HepG2 (cell line): ENCODE measurements around the gene TWNK. TPM values are rescaled to one million over a fixed set of nuclear protein-coding genes. Genes with fewer than 3 reads are reported as not detected.

Experiments used
- HNRNPLL ChIP-seq: fragments of 200-400 bp; formaldehyde crosslinking; IDR thresholded peaks from 2 replicates; pipeline ENCODE4 v1.6.1; 2017; ENCODE audit warnings: mild to moderate bottlenecking, low read depth, low read length; ENCODE audit not compliant: poor library complexity, severe bottlenecking
- PAF1 ChIP-seq: IDR thresholded peaks from 2 replicates; pipeline ENCODE4 v1.6.1; 2016; ENCODE audit warnings: missing genetic modification reagents, missing compliant biosample characterization
- TRIM24 ChIP-seq: sonication (generic); formaldehyde crosslinking; IDR thresholded peaks from 2 replicates; pipeline ENCODE4 v1.8.0; 2022; ENCODE audit warnings: mild to moderate bottlenecking, missing genetic modification reagents
- ZBTB46 ChIP-seq: sonication (generic); formaldehyde crosslinking; IDR thresholded peaks from 2 replicates; pipeline ENCODE4 v1.4.0; 2020; ENCODE audit warnings: mild to moderate bottlenecking, missing genetic modification reagents, borderline replicate concordance
- ZFP41 ChIP-seq: sonication (generic); formaldehyde crosslinking; IDR thresholded peaks from 2 replicates; pipeline ENCODE4 v1.4.0; 2020; ENCODE audit warnings: mild to moderate bottlenecking, missing genetic modification reagents, borderline replicate concordance
- ZNF256 ChIP-seq: sonication (generic); formaldehyde crosslinking; conservative IDR thresholded peaks from 2 replicates; pipeline ENCODE4 v1.4.0; 2020; ENCODE audit warnings: missing genetic modification reagents
- ZNF281 ChIP-seq: sonication (generic); formaldehyde crosslinking; IDR thresholded peaks from 2 replicates; pipeline ENCODE4 v1.4.0; 2020; ENCODE audit warnings: missing genetic modification reagents, borderline replicate concordance
- ZNF816 ChIP-seq: sonication (generic); formaldehyde crosslinking; IDR thresholded peaks from 2 replicates; pipeline ENCODE4 v1.8.0; 2022; ENCODE audit warnings: missing genetic modification reagents, mild to moderate bottlenecking, borderline replicate concordance
- polyA plus RNA-seq, 8 experiments: library from polyadenylated mRNA; depleted of rRNA in 3 of 8; stranded (reverse) in 7 of 8; unstranded in 1 of 8; fragments of >200 nt; fragmentation: Illumina TruSeq in 4 of 8; extraction: Trizol in 4 of 8; gene quantifications; 2 replicates each; pipeline versions ENCODE4 v1.2.1 to v1.2.3, GENCODE V29; 2011 to 2016; ENCODE audit warnings: low read depth in 4 of 8, missing spikeins in 1 of 8, mixed read lengths in 1 of 8; ENCODE audit not compliant: insufficient read depth in 1 of 8
- total RNA-seq, 5 experiments: library from RNA; depleted of rRNA; stranded (reverse); fragments of >200 nt; fragmentation: Illumina TruSeq; extraction: Trizol; gene quantifications; 2 replicates each; pipeline ENCODE4 v1.2.3, GENCODE V29; 2016; ENCODE audit warnings: low read depth in 1 of 5

Gene TWNK
- total and polyA plus RNA-seq, 2 of the 13 experiments (the other 11 are each of a cell fraction or from before 2014, with no cell fraction given): 10.7 to 16.5 TPM

GRCh38 chr10:101007915-101008822 lies 20.8 kb downstream of the TWNK start (continued):
- no peak for TF ChIP-seq ZNF281
- no peak for TF ChIP-seq ZNF256 (CRISPR knock-in tag)
- TF ChIP-seq ZBTB46 (CRISPR knock-in tag): no peak
- no peak for TF ChIP-seq TRIM24
- peak; percentile 11 for TF ChIP-seq HNRNPLL
- no peak for TF ChIP-seq ZFP41 (CRISPR knock-in tag)
- no peak for TF ChIP-seq ZNF816
- TF ChIP-seq PAF1 (CRISPR knock-in tag): peak; percentile 64; the same call in 1 of the 2 replicates
